ENCODE measurements around the gene TMEM63C.
"Not testable (repeated sequence)": the region's sequence is repeated elsewhere in the genome, so short reads cannot be mapped to it uniquely, and the experiment has no call there.

The TMEM63C gene

GRCh38 chr14:77259025-77259715 lies 77.6 kb downstream of the TMEM63C start:
- no peak for DNase-seq

DNA sequence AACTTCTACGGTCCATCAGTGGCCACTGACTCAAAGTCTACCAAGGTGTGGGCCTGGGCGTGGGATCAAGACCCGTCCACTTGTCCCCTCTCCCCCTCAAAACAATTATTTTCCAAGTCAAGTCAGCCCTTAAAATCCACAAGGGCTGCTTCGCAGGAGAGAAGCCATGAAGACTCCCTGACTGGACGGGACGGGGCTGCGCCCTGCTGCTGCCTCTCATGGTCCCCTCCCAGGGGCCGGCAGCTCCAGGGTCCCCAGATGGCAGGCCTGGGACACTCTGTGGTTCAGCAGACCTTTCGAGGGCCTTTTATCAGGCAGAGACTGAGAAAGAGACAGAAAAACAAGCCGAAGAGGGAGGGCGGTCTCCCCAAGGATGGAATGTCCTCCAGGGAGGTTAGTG lies 78.6 kb downstream of the TMEM63C start:
- DNase-seq = no peak

- no peak for DNase-seq
These were observed 79.0 kb downstream of the TMEM63C start for GRCh38 chr14:77260631-77261030.

- no peak for DNase-seq
These were observed 83.0 kb downstream of the TMEM63C start for GRCh38 chr14:77264466-77265186.

GRCh38 chr14:77265187-77265515 lies 83.6 kb downstream of the TMEM63C start:
- no peak for DNase-seq

GRCh38 chr14:77265561-77266335 lies 84.2 kb downstream of the TMEM63C start:
- DNase-seq = no peak

- no peak for DNase-seq
These were observed 84.7 kb downstream of the TMEM63C start for GRCh38 chr14:77266336-77266735.

- DNase-seq = no peak
These were observed 86.5 kb downstream of the TMEM63C start for GRCh38 chr14:77267937-77268699.

DNA sequence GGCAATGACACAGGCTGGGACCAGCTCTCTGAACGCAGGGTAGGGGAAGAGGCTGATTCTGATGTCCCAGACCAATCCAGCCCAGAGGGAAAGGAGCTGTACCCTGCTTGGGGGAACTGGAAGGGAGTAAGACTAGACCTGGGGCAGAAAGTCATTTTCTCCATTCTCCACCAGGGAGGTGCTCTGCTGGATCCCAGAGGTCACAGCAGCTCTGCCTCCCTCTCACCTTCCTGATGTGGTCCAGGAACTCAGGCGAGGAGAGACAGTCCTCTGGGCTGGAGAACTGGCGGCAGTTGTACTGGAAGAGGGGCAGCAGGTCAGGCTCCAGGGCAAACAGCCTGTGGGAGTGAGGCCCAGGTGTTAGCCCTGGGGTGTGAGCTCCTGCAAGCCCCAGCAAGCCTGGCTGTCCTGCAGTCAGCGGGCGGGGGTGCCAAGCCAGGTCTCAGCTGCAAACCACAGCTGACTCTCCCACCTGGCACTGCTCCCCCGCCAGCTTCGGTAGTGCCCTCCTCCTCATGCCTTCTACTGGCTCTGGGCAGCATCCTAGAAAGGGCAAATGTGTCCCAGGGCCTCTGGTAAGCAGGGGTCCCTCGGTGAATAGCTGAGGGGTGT lies 87.5 kb downstream of the TMEM63C start:
- no peak for DNase-seq

GRCh38 chr14:77270361-77271112 lies 88.9 kb downstream of the TMEM63C start:
- no peak for DNase-seq

DNA sequence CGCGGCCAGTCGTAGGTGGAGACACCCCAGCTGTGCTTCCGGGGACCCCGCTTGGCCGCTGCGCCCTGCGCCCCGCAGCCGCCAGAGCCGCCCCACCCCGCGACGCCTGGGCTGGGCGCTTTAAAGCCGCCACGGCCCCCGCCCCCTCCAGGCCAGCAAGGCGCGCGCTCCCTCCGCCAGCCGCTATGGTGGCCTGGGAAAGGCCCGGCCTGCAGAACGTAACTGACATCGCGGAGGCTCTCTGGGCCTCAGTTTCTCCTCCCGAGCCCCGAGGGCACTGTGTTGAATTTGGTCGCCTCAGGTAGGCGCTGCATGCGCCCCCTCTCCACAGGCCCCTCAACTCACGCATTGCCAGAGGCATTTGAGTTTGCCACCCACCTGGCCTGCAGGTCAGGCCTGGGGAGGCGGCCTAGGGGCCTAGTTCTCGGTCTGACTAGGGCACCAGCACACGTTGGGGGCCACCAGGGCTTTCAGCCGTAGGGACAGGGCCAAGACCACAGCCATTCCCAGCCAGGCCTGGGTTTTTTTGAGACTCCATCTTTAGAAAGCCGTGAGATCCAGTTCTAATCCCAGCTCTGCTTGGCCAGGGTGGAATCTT lies 89.6 kb downstream of the TMEM63C start, which contains the start of gene NGB:
Gene NGB, minus strand, starts transcription at position 94 of the 598 bp plus-strand sequence. CDS start 269 bp downstream, outside the sequence.
- no peak for DNase-seq

- no peak for DNase-seq
These were observed 90.7 kb downstream of the TMEM63C start for GRCh38 chr14:77272261-77272660.

DNA sequence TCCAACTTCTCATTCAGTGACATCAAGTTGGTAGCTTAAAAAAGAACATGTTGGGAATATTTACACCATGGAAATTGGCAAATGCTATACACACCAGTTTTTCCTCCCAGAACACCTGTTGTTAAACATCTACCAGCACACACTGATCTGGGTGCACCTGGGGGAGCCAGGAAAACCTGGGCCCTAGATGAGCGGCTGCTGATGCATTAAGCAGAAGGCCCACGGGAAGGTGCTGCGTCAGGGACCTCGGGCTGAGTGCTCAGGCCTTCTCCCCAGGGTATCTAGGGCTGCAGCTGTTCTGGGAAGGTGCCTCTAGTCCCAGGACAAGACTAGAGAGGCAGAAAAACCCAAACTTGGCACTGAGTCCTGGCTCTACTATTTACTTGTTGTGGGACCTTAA lies 92.2 kb downstream of the TMEM63C start:
- no peak for DNase-seq

DNA sequence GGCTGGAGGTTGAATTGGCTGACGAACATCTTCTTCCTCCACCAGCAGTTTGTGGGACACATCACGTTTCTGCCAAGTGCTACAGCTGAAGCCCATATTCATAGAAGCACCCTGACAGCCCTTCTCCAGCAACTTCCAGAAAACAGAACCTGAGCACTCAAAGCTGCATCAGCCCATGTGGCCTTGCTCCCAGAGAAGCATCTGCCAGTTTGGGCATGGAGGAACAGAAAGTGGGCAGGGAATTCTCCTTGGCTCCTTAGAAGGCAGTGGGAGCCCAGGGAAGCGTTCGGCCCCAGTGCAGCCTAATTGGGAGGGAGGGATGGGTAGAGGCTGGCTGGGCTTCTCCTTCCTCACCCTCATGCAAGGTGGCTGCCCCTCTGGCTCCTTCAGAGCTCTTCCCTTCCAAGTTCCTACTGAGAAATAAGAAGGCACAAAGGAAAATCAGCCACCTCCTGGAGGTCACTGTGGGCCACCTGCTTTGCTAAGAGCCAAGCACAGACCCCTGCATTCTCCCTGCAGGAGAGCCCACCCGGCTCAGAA lies 93.5 kb downstream of the TMEM63C start:
- DNase-seq = no peak

GRCh38 chr14:77275601-77276017 lies 94.0 kb downstream of the TMEM63C start:
- DNase-seq = no peak

- DNase-seq = no peak
These were observed 94.8 kb downstream of the TMEM63C start for GRCh38 chr14:77276295-77276935.

GRCh38 chr14:77276959-77277358 lies 95.4 kb downstream of the TMEM63C start:
- DNase-seq = no peak

GRCh38 chr14:77278461-77279230 lies 97.0 kb downstream of the TMEM63C start:
- no peak for DNase-seq

DNA sequence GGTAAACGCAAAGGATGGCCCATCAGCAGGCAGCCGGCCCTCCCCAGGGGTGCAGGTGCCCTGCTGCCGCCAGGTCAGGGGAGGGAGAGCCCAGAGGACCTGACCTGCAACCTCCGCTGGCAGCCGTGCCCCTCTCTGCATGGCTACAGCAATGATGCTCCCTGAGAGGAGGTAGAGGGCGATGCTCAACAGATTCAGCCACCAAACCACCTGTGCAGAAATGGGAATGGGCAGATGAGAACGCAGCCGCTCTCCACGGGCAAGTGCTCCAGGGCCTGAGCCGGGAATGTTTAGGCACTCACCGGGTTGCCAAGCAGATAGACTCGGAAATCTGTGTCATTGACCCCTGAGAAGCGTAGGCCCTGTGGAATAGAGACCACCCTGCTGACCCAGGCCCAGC lies 98.1 kb downstream of the TMEM63C start:
- no peak for DNase-seq

GRCh38 chr14:77280921-77281320 lies 99.3 kb downstream of the TMEM63C start:
- DNase-seq = not testable (repeated sequence)
